GM23248 (cell line): Measurements from ENCODE around the gene CHRM3.
A peak's percentile ranks its signal among the peaks of the same experiment; 100 is the strongest.

Experiments used
- EZH2 ChIP-seq: fragments of 200-600 bp; sonication (generic); IDR thresholded peaks from 2 replicates; pipeline ENCODE4 v1.6.1; 2018; ENCODE audit warnings: antibody characterized with exemption, mild to moderate bottlenecking; ENCODE audit not compliant: insufficient read depth, poor library complexity, severe bottlenecking
- EZH2phosphoT487 ChIP-seq: fragments of 200-600 bp; sonication (generic); IDR thresholded peaks from 2 replicates; pipeline ENCODE4 v1.6.1; 2018; ENCODE audit warnings: antibody characterized with exemption, moderate library complexity, mild to moderate bottlenecking, low read depth; ENCODE audit not compliant: insufficient read depth

DNA sequence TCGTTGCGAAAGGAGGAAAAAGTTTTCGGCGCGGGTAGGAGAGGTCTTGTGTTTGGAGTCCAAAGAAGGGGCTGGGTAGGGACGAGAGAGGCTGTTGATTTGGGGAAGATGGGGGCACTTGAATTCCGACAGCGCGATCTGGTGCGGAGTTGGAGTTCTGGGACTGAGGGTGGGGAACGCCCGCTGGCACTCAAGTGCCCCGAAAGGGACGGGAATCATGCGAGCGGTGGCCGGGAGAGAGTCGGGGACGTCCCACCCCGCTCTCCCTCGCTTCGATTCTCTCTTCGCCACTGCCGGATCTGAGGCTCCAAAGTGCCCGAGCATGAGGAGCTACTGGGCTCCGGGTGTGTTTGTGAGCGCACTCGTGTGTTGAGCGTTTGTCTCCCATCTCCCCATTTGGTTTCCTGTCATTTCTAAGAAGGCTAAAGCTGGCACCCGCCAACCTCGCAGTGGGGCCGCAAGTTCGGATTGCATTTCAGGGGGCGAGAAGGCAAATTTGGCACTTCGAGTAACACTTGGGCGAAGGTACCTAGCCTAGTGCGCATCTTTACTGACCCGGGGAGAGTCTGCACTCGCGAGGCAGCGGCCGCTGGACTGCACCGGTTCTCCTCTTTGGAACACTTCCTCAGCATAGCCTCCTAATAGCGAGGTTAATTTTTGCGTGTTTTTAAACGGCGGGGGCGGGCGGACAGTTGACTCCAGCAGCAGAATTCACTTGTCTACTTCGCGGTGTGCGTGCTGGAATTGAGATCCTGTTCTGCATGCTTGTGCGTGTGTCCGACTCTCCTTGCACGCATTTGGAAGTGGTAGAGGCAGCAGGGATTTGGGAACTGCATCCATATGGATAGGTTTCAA lies 1.2 kb downstream of the CHRM3 start:
- TF ChIP-seq EZH2 (peak; percentile 32), EZH2phosphoT487 (no peak)
